Skin of body (tissue), 2 donors: Measurements from ENCODE around the gene INPP5K. TPM values are rescaled to one million over a fixed set of nuclear protein-coding genes. Genes with fewer than 3 reads are reported as not detected.

ENCODE experiments used
- DNase-seq: peaks from one replicate; lab custom pipeline; 2025; lab: John Stamatoyannopoulos, UW
- total RNA-seq: library from RNA; depleted of rRNA; stranded (reverse); fragments of >200 nt; gene quantifications from one replicate; pipeline ENCODE4 v1.2.3, GENCODE V29; 2014

Gene INPP5K
- total RNA-seq, 1 donor from 2014 or later: 32.5 TPM

DNA sequence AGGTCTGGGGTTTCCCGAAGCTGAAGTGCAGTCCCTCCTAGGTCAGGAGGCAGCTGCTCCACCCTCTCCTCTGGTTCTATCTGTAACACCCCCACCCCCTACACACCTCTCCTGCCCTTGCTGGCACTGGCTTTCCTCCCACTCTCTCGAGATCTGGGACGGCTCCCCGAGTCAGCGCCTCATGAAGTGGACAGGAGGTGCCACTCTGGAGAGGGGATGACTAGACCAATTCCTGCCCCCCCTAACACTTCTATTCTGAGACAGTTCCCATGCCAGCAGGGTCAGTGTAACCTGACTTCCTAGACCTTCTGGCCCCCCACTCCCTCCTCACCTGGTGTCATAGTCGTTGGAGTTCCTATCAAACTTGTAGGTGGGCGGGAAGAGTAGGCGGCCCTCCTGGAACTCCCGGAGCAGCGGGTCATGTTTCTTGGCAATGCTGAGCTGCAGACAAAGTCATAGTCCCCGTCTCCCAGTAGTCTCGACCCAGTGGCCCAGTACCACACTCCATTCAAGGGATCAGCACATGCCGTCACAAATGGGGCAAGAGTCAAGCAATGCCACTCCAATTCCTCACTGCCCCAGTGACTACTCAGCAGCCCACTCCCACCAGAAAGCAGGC is 9.7 kb downstream of the INPP5K start:
- DNase-seq: no peak

DNA sequence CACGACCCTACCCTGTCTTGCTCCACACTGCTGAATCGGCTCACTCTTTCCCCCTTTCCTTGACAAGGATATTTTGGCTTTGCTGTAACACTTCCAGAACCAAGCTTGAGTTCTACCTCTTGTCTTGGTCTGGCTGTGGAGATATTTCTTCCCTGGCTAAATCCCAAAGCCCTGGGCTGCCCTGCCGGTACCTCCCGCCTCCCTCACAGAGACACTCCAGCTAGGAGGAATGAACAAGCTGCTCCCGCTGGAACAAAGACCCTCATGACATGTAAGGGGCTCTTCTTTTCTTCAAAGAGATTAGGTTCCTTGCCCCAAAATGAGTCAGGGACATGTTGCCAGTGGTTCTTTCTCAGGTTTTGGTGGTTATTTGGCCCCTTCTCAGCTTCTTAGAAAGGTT is 10.8 kb downstream of the INPP5K start:
- no peak for DNase-seq

DNA sequence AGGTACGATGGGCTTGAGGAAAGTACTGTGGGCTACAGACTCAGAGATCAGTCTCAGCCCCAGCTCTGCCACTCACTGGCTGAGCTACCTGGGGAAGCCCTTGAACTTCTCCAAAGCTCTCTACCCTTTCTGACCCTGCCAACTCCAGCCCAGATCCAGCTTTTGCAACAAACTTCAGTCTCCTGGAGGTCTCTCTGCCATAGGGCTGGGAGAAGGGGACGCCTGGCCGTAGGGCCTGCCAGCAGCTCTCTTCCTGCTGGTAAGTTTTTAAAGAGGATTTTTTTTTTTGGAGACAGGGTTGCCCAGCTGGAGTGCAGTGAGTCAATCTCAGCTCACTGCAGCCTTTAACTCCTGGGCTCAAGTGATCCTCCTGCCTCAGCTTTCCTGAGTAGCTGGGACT is 11.5 kb downstream of the INPP5K start:
- no peak for DNase-seq

DNA sequence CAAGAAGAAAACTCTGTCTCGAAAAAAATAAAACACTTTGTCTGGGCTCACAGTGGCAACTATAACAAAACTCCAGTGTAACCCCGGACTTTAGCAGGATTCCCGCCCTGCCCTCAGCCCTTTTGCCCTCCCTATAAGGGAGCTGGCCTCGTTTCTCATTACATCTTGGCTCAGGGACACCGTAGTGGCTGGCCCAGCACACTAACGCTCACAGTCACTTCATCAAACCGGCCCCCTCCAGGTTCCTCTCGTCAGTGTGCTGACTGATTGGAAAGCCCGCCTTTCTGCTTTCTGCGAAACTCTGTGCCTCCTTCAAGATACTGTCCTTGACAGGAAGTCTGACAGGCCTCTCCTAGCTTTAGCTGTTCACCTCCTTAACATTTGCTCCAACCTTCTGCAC is 12.7 kb downstream of the INPP5K start:
- no peak for DNase-seq

DNA sequence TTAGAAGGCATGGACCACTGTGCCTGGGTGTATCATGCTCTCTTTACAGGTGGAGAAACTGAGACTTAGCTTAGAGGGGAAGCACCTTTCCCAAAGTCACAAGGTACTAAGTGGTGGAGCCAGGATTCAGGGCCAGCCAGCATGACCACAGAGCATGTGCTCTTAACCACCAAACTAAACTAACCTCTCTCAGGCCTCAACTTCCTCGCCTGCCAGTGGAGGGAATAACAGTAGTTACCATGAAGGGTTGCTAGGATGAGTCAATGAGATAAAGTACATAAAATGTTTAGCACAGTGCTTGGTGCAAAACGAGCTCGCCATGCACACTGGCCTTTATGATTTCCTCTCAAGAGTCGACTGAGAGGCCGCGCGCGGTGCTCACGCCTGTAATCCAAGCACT is 17.5 kb downstream of the INPP5K start:
- no peak for DNase-seq

DNA sequence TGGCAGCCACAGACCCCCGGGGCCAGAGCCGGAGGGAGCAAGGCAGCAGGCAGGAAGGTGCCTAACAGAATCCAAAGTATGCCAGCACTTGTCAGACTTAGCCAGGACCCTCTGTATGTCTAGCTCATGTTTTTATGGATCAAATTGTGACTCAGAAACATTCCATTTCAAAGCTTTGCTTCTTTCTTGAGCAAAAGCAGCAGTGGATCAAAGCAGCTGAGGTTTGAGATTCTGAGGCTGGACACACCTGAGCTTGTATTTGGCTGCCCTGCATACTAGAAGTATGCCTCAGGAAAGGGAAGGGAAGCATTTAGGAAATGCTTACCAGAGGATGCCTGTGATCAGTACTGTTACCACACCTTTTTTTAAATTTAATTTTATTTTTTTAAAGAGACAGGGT is 18.2 kb downstream of the INPP5K start:
- no peak for DNase-seq

DNA sequence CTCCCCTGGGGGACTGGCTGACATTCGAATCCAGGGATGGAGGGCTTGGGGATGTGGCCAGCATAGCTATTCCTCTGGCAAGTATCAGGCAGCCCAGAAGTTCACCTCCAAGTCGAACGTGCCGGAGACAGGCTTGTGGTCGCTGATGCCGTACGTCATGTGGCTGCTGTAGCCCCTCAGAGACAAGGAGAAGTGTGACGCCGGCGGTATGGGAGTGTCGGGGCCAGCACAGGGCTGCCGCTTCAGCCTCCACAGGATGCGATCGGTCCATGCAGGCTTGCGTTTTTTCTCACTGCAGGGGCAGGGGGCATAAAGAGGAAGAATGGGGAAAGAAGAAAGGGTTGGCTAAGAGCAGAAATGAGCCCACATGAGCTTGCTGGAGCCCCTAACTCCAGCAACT is 18.6 kb downstream of the INPP5K start:
- no peak for DNase-seq

DNA sequence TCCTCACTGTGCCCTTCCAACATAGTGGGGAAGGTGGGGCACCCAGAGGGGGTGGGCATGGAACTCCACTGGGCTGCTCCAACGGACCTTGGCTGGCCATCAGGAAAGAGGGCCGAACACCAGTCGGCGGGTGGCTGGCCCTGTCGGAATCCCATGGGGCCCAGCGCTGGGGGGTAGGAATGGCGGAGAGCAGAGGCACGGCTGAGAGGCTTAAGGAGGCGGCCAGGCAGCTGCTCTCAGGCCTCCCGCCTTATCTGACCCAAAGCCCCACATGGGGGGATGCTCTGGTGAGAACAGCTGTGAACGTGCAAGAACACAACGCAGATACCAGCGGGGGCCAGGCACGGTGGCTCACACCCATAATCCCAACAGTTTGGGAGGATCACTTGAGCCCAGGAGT is 19.5 kb downstream of the INPP5K start:
- DNase-seq: no peak

DNA sequence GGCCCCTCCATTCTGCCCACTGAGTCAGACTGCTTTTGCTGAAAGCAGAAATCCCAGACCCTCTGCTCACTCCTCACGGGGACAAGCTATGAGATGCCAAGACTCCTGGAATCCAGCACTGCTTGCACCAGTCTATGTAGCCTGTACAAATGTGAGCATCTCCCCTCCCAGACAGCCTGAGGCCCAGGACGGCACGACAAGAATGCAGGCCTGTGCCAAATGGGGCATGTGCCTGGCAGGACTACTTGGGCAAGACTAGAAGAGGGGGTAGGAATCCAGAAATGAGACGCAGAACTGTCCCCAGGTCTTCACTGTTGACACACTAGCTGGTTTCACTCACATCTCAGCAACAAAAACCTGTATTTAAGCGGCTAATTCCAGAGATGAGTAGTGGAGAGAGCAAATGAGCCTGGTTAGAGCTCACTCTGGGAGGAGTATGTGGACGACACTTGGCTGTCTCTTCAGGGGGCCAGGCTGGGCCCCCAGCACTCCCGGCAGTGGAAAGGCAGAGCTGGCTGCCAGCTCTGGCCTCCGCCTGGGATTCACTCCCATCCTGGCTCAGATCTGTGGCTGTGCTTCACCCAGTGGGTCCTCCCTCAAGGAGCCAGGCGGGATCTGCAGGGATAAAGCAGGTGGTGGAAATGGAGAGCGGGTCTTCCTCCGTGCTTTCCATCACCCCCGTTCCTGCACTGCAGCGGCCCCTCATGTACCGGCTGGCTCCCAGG is 21.0 kb downstream of the INPP5K start:
- no peak for DNase-seq

DNA sequence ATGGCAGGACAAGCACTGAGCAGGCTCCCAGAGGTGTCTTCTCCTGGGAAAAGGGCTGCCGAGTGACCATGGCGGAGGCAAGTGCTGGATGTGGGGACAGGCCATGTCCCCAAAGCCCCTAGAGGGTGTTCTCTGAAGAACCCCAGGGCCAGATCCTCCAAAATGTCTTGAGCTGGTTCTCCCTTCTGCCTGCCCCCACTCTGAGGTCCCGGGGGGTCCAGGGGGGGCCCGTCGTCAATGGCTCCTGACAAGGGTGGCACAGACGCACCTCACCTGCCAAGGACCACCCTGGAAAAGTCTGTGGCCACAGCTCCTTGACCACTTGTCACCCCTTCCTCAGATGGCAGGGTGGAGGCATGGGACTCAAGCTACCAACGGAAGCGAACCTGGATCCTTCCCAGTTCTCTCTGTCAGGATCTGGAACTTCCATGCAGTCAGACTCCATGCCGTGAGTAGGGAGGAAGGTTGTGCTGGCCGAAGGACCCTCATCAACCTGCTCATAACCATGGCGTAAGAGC is 21.6 kb downstream of the INPP5K start:
- DNase-seq: no peak

DNA sequence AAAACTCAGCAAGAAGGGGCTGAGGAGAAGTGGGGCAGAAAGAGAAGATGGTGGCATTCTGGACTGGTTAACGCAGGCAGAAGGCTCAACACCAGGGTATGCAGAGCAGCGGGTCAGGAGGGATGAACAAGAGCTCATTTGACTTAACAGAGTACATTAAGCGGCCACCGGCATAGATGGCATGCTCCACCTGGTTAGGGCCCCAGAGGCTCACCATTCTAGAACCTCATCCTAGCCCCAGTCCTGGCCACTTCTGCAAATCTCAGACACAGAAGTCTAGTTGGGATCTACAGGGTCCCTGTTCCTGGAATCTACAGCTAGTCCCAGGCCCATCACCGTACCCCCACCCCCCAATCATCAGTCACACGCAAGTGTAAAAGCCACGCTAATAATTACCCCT is 22.2 kb downstream of the INPP5K start:
- no peak for DNase-seq

DNA sequence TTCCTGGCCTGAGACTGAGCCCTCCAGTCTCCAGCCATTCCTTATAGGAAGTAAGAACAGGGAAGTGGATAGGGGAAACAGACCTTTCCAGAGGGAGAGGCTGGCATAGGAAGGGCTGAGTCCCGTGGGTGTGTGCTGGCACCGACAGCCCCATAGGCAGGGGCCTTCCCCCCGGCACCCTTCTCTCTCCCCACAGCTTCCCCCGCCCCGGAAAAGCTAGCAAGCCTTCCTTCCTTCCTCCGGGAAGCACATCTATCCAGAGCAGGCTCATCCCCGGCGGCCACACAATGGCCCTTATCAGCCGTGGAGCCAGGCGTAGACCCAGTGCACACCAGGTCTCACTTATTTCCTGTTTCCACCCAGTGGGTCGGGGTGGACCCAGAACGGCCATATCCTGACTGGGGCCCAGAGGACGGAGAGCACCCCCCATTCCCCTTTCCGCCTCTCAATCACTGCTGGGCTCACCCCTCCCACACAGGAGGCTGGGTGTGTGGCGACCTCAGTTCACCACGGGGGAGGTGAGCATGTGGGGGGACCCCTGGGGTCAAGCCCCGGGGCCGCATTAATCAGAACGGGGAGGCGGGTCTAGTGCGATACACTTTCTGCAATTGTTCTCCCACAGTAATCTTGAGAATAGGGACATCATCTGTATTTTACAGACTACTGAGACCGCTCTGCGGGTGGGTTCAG is 23.0 kb downstream of the INPP5K start:
- no peak for DNase-seq

DNA sequence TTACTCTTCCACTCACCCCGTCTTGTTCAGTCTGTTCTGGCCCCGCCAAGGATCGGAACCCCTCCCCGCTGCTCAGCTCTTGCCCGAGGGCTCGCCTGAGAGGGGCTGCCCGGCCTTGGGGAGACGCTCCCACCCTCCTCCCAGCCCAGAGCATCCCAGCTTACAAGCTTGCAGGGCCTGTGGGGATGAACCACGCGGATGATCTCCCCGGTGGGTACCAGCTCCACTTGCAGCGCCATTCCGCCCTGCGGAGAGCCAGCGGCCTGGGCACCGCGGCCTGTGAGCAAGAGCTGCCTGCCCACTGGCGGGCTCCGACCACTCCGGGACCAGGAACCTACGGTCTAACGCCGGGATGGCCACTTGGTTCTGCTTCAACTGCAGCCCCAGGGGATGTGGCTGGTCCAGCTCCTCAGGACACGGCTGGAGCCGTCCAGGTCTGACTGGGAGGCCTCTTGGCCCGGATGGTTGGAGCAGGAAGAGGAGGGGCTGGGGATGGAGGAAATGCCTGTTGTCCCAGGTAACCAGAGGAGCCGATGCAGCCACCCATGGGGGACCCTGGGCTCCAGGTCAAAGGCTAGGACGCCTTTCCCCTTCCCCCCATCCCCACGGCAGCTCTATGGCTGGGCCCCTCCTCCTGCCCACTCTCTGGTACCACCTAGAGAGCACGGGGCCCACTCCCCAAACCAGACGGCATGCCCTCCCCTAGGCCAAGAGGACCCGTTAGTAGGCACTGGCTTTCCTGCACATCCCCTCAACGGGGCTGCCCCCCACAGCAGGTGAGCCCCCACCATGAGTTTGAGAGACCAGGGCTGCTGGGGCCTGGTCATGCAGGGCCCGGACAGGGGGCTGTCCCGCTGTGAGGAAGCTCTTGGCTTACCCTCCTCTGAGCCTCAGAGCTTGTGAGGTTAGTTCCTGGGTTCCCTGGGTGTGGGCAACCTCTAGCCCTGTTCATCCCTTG is 23.9 kb downstream of the INPP5K start, which contains the start of gene MYO1C:
MYO1C (minus strand) TSS at position 438 of the 958 bp plus-strand sequence; CDS start at position 239, 199 bp downstream.
- no peak for DNase-seq

DNA sequence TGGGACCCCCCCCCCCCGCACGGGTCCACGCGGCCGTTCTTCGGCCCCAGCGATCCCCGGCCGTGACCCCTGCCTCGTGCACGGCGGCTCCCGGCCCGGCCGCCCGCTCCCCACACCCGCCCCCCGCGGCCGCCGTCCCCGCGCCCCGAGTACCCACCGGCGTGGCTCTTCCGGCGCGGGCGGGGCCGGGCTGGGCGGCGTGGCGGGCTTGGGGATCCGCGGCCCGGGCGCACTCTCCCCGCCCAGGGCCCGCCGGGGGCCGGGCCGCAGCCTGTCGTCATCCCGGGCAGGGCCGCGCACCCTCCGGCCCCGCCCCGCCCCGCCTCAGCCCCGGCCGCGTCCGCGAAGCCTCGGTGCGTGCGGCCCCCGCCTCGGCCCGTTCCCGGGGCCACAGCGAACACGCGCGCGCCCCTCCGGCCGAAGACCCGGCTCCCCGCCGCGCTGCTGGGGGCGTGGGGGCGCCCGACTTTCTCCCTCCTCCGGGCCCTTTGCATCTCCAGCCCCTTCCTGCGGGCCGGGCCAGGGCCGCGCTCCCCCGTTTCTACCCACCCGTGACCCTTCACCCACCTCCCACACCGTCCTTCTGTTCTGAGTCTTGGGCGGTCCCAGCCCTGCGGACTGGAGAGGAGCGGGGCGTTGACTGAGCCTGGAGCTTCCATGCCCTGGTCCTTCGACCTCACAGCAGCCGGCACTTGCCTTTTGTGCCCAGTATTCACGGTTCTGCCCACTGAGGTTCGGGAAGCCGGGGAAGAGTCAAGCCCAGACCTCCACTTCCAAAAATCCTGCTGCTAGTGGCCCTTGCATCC is 24.8 kb downstream of the INPP5K start:
- DNase-seq: no peak

DNA sequence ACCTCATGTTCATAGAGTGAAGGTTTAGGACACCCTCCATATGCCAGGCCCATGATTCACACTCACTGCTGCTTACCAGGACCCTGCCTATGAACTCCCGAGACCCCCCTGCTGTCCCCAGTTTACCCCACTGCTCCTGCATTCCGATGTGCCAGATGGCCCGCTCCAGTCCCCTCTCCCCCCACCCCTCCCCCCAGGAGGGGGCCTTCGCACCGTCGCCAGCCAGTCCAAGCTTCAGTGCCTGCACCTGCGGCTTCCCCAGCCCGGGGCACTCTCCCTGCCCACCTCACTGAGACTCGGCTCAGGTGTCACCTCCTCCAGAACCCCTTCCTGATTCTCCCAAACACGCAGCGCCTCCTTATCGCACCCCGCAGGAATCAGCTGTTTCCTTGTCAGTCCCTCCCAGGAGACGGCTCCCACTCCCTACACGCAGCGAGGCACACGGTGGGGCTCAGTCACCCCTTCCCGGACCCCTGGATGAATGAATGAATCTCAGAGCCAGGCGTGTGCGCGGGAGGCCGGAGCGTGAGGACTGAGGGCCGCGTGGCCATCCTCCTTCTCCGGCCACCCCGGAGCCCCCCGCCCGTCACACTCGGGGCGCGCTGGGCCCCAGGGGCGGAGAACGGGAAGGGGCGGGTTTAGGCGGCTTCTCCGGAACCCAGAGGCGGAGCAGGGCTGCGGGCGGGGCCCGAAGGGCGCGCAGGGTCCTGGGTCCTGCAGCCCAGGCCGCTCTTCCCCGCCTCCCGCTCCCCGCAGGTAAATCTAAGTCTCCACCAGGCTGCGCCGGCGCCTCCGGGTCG is 25.6 kb downstream of the INPP5K start:
- peak; percentile 9 for DNase-seq

DNA sequence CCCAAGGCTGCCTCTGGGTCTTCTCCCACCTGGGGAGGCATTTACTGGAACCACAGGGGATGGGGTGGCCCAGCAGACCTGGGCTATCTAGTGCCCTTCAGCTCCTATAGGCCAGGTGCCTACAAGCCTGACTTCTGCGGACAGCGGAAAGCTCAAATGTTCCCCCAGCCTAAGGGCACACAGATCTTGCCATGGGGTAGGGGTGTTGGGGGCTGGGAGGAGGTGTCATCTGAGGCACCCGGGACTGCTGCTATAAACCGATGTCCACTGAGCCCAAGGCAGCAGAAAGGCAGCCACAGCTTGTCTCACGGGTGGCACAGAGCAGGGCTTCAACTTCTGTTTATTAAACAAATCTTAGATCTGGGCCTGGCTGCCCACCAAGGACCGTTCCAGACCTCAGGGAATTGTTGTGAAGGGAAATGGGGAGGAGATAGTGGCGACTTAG is 27.6 kb downstream of the INPP5K start:
- no peak for DNase-seq

DNA sequence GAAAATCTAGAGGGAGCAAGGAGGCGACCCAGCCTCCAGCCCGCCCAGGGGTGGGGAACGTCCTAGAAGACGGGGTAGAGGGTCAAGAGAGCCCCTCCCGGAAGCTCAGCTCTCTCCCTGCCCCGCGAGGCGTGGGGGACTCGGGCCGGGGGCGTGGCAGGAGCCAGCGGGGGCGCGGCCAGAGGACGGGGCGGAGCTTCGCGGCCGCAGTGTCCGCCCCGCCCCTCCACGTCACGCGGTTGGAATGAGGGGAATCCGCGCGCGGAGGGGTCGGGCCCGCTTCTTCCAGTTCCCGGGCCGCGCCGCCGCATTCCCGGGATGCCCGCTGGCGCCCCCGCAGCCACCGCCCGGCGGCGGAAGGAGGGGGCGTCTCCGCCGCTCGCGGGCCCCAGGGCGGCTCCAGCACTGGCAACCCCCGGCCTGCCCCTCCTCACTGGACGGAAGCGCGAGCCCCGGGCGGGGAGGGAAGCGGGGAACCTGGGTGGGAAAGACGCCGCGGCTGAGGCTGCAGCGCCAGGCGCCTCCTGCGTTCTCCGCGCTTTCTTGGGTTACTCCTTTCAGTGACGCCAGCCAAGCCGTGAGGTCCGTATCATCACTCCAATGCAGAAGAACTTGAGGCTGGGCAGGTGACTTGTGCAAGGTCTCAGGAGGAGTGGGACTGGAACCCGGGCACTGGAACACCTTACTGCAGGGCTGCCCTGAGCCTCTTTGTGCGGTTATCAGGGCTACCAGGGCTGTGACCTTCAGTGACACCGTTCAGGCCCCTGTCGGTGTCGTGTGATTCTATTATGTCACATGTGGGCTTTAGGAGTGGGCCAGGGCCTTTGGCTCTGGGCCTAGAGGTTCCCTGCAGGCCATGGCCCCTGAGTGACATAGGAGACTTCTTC is 28.2 kb downstream of the INPP5K start:
- DNase-seq: peak; percentile 87
